ENCODE data around the gene NDUFAF8. TPM values are rescaled to one million over a fixed set of nuclear protein-coding genes. Genes with fewer than 3 reads are reported as not detected.

The NDUFAF8 gene
- total and polyA plus RNA-seq, 7 donors, result 8.6 to 52.4 (median 30.0) TPM

- Histone ChIP-seq H3K4me1 (peaks cover 0 to 4% (median 0%) of the 10 kb centered on the region in 4 donors), H3K27me3 (no peaks in the 10 kb centered on the region), H3K27ac (no peak overlapping the region), H3K36me3 (peaks cover 0 to 44% (median 0%) of the 10 kb centered on the region in 4 donors), H3K4me3 (no peak overlapping the region), H3K9me3 (no peaks in the 10 kb centered on the region)
- intact Hi-C loops (cut with DNase I), result no loop called here
- WGBS, 2 donors, result 87 to 90% methylated on average over 16 of the region's 16 CpGs
- no peak for DNase-seq
- TF ChIP-seq POLR2A (IDR thresholded peaks at IDR 0.05), result no peak
- TF ChIP-seq, protein P1, sequence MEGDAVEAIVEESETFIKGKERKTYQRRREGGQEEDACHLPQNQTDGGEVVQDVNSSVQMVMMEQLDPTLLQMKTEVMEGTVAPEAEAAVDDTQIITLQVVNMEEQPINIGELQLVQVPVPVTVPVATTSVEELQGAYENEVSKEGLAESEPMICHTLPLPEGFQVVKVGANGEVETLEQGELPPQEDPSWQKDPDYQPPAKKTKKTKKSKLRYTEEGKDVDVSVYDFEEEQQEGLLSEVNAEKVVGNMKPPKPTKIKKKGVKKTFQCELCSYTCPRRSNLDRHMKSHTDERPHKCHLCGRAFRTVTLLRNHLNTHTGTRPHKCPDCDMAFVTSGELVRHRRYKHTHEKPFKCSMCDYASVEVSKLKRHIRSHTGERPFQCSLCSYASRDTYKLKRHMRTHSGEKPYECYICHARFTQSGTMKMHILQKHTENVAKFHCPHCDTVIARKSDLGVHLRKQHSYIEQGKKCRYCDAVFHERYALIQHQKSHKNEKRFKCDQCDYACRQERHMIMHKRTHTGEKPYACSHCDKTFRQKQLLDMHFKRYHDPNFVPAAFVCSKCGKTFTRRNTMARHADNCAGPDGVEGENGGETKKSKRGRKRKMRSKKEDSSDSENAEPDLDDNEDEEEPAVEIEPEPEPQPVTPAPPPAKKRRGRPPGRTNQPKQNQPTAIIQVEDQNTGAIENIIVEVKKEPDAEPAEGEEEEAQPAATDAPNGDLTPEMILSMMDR (IDR thresholded peaks at IDR 0.05), result no peak
- TF ChIP-seq POLR2AphosphoS5 (IDR thresholded peaks at IDR 0.05), result no peak
- no peak for TF ChIP-seq EP300 (IDR thresholded peaks at IDR 0.05)
Measured at GRCh38 chr17:81248649-81249048, 9.5 kb downstream of the NDUFAF8 start.

DNA sequence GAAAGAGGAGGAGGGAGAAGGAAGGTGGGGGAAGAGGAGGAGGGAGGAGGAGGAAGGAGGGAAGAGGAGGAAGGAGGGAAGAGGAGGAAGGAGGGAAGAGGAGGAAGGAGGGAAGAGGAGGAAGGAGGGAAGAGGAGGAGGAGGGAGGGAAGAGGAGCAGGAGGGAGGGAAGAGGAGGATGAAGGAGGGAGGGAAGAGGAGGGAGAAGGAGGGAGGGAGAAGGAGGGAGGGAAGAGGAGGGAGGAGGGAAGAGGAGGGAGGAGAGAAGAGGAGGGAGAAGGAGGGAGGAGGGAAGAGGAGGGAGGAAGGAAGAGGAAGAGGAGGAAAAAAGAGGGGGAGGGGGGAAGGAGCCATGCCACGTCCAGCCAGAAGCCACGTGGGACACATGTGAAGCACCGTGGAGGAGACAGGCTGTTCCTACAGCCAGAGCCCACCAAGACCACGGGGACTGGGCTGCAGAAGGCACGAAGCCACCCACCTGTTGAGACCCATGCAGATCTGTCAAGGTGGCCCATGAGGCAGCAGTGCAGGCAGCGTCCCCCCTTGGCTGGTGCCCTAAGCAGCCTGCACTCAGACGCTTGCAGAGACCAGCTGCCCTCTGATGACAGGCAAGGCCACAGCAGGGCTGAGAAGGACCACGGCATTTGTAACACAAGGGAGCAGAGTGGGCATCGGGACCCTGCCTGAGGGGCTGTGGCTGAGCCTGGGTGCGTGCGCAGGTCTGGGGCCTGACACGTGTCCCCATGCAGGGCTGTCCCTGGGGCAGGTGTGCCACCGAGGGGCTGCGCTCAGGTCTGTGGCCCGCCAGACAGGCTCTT lies 10.3 kb downstream of the NDUFAF8 start:
- no peaks in the 10 kb centered on the region for H3K27me3 ChIP-seq
- DNase-seq, result no peak
- no peaks in the 10 kb centered on the region for H3K9me3 ChIP-seq
- peaks cover 0 to 5% (median 2%) of the 10 kb centered on the region in 4 donors for H3K4me1 ChIP-seq
- WGBS, 2 donors, result 91 to 94% methylated on average over 15 of the region's 15 CpGs
- H3K27ac ChIP-seq, result no peak overlapping the region
- H3K36me3 ChIP-seq, result peaks cover 0 to 44% (median 0%) of the 10 kb centered on the region in 4 donors
- TF ChIP-seq EP300 (IDR thresholded peaks at IDR 0.05), result no peak
- no peak overlapping the region for H3K4me3 ChIP-seq
- intact Hi-C loops (cut with DNase I), result no loop called here

DNA sequence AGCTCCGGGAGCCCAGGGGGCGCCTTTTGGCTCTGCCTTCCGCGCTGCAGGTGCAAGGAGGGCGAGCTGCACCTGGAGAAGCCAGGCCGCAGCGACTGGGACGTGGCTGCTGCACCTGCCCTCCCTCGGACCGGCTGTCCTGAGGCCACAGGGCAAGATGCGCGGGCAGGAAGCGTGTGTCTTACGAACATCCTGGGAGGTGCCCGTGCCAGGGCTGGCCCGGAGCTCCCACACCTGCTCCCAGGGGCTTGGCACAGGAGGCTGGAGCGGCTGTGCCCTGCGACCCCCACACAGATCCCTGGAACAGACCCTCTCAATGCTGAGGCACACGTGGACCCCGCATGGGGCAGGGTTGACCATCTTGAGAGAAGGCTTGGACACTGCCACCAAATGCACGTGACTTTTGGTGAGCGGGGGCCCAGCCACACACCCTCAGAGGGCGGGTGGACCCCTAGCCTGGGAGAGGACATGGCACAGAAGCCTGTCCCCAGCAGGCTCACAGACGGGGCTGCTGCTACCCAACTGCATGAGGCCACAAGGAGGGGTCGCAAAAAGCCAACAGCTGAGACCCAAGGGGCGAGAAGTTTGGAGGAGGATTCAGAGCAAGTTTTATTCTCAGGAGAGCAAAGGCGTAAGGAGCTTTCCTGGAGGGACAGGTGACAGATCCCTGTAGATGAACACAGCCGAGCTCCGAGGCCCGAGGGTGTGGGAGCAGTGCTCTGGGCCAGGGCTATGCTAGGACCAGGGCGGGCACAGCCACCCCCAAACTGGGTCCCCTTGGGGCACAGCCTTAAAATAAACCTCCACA lies 11.4 kb downstream of the NDUFAF8 start:
- TF ChIP-seq POLR2AphosphoS5 (IDR thresholded peaks at IDR 0.05) (no peak), POLR2A (IDR thresholded peaks at IDR 0.05) (no peak), EP300 (IDR thresholded peaks at IDR 0.05) (no peak)
- TF ChIP-seq, protein P1 (IDR thresholded peaks at IDR 0.05), result no peak
- Histone ChIP-seq H3K27me3 (no peaks in the 10 kb centered on the region), H3K27ac (no peak overlapping the region), H3K9me3 (no peaks in the 10 kb centered on the region), H3K4me3 (no peak overlapping the region), H3K4me1 (peaks cover 0 to 16% (median 13%) of the 10 kb centered on the region in 4 donors), H3K36me3 (peaks cover 0 to 42% (median 0%) of the 10 kb centered on the region in 4 donors)
- no peak for DNase-seq
- WGBS, 2 donors, result 28 to 74% methylated on average over 31 of the region's 31 CpGs
- intact Hi-C loops (cut with DNase I), result no loop called here

DNA sequence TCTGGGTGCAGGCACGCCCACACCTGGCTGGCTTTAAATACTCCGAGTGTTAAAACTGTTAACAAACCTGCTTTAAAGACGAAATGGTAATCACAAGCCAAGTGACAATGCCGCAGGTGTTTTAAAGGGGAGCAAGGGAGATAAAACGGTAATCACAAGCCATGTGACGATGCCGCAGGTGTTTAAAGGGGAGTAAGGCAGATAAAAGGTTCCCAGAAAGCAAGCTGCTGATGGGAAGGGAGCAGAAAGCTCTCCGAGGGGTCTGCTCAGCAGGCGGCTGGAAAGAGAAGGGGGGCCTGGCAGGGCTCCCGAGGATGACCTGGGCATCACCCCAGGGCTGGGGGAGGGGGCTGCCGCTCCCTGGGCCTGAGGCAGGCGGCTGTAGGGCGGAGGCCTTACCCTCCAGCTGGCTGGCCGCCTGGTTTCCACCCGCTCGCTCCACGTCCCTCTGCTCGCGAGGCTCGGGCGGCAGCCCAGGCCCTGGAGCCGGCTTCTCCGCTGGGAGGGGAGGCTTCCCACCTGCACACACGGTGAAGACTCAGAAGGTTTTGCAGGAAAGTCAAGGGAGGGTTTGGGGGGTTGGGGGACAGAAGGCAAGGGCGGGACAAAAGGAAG lies 12.1 kb downstream of the NDUFAF8 start:
- Histone ChIP-seq H3K27ac (no peak overlapping the region), H3K4me3 (no peak overlapping the region), H3K27me3 (no peaks in the 10 kb centered on the region), H3K4me1 (peaks cover 0 to 19% (median 18%) of the 10 kb centered on the region in 4 donors), H3K9me3 (no peaks in the 10 kb centered on the region), H3K36me3 (peaks cover 0 to 40% (median 0%) of the 10 kb centered on the region in 4 donors)
- WGBS, 2 donors, result 17 to 63% methylated on average over 25 of the region's 25 CpGs
- no peak for TF ChIP-seq POLR2AphosphoS5 (IDR thresholded peaks at IDR 0.05)
- TF ChIP-seq EP300 (IDR thresholded peaks at IDR 0.05), result no peak
- TF ChIP-seq POLR2A (IDR thresholded peaks at IDR 0.05), result no peak
- TF ChIP-seq, protein P1 (IDR thresholded peaks at IDR 0.05), result no peak
- no peak for DNase-seq
- intact Hi-C loops (cut with DNase I), result no loop called here
